ENCODE results near the gene PDE9A. TPM values are rescaled to one million over a fixed set of nuclear protein-coding genes. Genes with fewer than 3 reads are reported as not detected.

PDE9A gene
- total RNA-seq, 1 donor from 2014 or later: 12.3 TPM

DNA sequence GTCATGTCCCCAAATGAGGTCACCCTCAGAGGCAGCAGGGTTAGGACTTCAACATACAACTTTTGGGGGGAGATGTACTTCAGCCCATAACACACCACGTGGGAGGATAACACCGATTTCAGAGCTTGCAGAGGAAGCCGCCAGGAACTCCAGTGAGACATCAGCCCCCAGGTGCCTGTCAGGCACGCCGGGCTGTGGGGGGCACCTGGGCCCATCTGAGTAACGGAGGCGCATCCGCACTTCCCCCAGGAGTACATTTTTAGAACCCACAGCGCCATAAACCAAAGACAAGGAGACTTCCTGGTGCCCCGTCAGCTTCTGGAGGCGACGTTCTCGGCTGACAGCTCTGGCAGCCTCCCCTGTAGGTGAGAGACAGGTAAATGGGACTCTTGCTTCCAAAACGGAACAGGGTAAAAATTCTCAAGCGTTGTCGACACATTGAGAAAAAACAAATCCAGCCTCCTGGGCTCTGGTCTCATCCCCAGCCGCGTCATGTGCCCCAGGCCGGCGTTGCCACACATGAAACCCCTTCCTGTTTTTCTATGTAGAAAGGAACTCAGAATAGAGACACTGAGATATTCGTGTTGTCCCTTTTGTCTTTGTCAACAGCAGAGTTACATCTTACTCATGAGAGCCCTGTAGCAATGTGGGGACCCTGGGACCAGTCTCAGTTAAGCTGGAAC is 93.3 kb downstream of the PDE9A start:
- Mint-ChIP-seq H3K9me3 (ENCODE audit: unreplicated experiment) (no peaks in the 10 kb centered on the region), H3K27ac (ENCODE audit: unreplicated experiment) (no peak overlapping the region), H3K4me1 (ENCODE audit: unreplicated experiment) (no peaks in the 10 kb centered on the region), H3K4me3 (ENCODE audit: unreplicated experiment) (no peak overlapping the region), H3K36me3 (ENCODE audit: unreplicated experiment) (no peaks in the 10 kb centered on the region), H3K27me3 (ENCODE audit: unreplicated experiment) (peaks cover 3% of the 10 kb centered on the region)
- TF ChIP-seq, protein P1, sequence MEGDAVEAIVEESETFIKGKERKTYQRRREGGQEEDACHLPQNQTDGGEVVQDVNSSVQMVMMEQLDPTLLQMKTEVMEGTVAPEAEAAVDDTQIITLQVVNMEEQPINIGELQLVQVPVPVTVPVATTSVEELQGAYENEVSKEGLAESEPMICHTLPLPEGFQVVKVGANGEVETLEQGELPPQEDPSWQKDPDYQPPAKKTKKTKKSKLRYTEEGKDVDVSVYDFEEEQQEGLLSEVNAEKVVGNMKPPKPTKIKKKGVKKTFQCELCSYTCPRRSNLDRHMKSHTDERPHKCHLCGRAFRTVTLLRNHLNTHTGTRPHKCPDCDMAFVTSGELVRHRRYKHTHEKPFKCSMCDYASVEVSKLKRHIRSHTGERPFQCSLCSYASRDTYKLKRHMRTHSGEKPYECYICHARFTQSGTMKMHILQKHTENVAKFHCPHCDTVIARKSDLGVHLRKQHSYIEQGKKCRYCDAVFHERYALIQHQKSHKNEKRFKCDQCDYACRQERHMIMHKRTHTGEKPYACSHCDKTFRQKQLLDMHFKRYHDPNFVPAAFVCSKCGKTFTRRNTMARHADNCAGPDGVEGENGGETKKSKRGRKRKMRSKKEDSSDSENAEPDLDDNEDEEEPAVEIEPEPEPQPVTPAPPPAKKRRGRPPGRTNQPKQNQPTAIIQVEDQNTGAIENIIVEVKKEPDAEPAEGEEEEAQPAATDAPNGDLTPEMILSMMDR (IDR thresholded peaks at IDR 0.05): no peak
- no peak for DNase-seq (ENCODE audit: extremely low spot score, unreplicated experiment)

DNA sequence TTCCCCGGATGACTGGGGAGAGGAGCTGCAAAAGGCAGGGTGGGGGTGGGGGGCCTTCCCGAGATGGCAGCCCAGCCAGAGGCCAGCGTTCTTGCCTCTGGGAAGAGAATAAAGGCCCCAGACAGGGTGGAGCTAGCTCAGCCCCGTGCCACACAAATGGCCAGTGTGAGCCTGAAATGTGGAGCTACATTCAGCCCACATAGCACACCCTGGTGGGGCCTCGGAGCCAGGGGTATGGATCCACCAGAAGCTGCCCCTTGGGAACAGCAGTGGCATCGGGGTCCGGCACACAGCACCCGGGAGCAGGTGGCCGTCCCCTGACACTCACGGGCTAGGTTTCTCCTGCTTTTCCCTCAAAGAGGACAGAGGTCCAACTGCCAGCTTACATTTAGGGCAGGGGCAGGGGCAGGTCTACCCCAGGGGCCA is 93.9 kb downstream of the PDE9A start:
- Mint-ChIP-seq H3K36me3 (ENCODE audit: unreplicated experiment) (no peaks in the 10 kb centered on the region), H3K4me1 (ENCODE audit: unreplicated experiment) (no peaks in the 10 kb centered on the region), H3K9me3 (ENCODE audit: unreplicated experiment) (no peaks in the 10 kb centered on the region), H3K27me3 (ENCODE audit: unreplicated experiment) (peaks cover 3% of the 10 kb centered on the region), H3K27ac (ENCODE audit: unreplicated experiment) (no peak overlapping the region), H3K4me3 (ENCODE audit: unreplicated experiment) (no peak overlapping the region)
- DNase-seq (ENCODE audit: extremely low spot score, unreplicated experiment): no peak
- TF ChIP-seq, protein P1 (IDR thresholded peaks at IDR 0.05): no peak

DNA sequence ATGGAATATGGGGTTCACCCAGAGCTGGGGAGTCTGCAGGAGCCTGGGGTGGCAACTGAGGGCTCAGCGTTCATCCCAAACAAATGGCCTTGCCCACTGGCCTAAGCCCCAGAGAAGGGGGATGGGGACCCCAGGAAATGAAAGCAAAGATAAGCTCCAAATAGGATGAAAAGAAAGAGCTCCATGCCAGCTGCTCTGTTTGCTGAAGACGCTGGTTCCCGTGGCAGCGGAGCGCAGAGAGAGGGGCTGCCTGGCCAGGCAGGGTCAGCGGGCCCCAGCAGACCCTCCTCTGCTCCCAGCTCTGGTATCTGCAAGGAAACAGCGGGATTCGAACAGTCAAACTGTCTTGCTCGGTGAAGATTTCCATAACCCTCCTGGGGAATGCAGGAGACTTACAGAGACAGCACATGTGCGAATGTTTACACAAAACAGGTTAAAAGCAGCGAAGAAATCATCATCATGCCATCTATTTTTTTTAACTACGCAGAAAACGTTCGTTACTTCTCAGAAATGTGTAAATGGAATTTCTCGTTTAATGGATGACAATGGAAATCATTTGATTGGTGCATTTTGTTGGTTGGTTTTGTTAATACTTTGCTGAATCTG is 94.4 kb downstream of the PDE9A start:
- Mint-ChIP-seq H3K27me3 (ENCODE audit: unreplicated experiment) (peaks cover 3% of the 10 kb centered on the region), H3K36me3 (ENCODE audit: unreplicated experiment) (no peaks in the 10 kb centered on the region), H3K9me3 (ENCODE audit: unreplicated experiment) (no peaks in the 10 kb centered on the region), H3K4me3 (ENCODE audit: unreplicated experiment) (no peak overlapping the region), H3K27ac (ENCODE audit: unreplicated experiment) (no peak overlapping the region), H3K4me1 (ENCODE audit: unreplicated experiment) (no peaks in the 10 kb centered on the region)
- TF ChIP-seq, protein P1 (IDR thresholded peaks at IDR 0.05): no peak
- DNase-seq (ENCODE audit: extremely low spot score, unreplicated experiment): no peak

DNA sequence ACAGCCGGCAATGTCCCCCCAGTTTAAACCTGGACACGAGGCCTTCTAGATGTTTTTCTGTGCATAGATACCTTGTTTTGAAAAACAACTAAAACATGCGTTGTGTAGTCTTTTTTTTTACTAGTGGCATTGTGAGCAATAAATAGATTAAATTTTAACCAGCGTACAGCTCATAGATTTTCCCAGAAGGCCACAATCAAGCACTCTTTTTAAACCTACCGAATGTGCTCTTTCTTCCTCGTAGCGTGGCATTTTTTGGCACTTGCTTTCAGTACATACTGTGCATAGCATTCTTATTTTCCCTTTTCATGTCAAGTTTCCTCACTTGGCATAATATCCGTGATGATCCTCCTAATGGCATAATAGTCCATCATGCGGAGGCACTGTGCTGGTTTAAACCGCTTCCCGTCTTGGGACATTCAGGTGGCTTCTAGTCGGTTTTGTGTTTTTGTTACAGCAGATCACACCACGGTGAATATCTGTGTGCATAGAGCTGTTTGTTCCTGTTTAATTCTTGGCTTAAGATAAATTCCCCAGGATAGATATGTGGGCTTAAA is 95.3 kb downstream of the PDE9A start:
- Mint-ChIP-seq H3K36me3 (ENCODE audit: unreplicated experiment) (no peaks in the 10 kb centered on the region), H3K27me3 (ENCODE audit: unreplicated experiment) (no peaks in the 10 kb centered on the region), H3K4me1 (ENCODE audit: unreplicated experiment) (no peaks in the 10 kb centered on the region), H3K27ac (ENCODE audit: unreplicated experiment) (no peak overlapping the region), H3K9me3 (ENCODE audit: unreplicated experiment) (no peaks in the 10 kb centered on the region), H3K4me3 (ENCODE audit: unreplicated experiment) (no peak overlapping the region)
- TF ChIP-seq, protein P1 (IDR thresholded peaks at IDR 0.05): no peak
- DNase-seq (ENCODE audit: extremely low spot score, unreplicated experiment): no peak
